OCI-LY3 (cell line): Measurements from ENCODE around the gene TBC1D32.

Experiments used
- H2AFZ ChIP-seq: fragments of 200-600, 300-600 bp; shearing (Covaris generic); 2 replicates; pipeline ENCODE4 v1.6.0; 2014; ENCODE audit warnings: antibody characterized with exemption, low read depth, low read length
- H3K27ac ChIP-seq: fragments of 200-600, 300-600 bp; sonication (generic); 2 replicates; pipeline ENCODE4 v1.5.1; 2014; ENCODE audit warnings: mild to moderate bottlenecking, low read length, moderate library complexity, mixed read lengths
- H3K27me3 ChIP-seq: fragments of 200-600, 300-600 bp; sonication (generic); 2 replicates; pipeline ENCODE4 v1.6.1; 2014; ENCODE audit warnings: low read depth, low read length, mixed read lengths
- H3K36me3 ChIP-seq: fragments of 200-600, 300-600 bp; sonication (generic); replicated peaks from 2 replicates; pipeline ENCODE3; 2014; ENCODE audit warnings: low read depth, low read length, mixed read lengths
- H3K4me1 ChIP-seq: fragments of 300-600, 200-600 bp; sonication (generic); 2 replicates; pipeline ENCODE4 v1.6.1; 2014; ENCODE audit warnings: low read length, mixed read lengths
- H3K4me2 ChIP-seq: fragments of 200-600, 300-600 bp; sonication (generic); 2 replicates; pipeline ENCODE4 v1.6.1; 2014; ENCODE audit warnings: low read length, mixed read lengths
- H3K4me3 ChIP-seq: fragments of 300-600, 200-600 bp; sonication (generic); 2 replicates; pipeline ENCODE4 v1.5.1; 2014; ENCODE audit warnings: antibody characterized with exemption, mild to moderate bottlenecking, low read length, moderate library complexity
- H3K79me2 ChIP-seq: fragments of 300-600, 200-600 bp; shearing (Covaris generic); 2 replicates; pipeline ENCODE4 v1.6.1; 2014; ENCODE audit warnings: mild to moderate bottlenecking, low read length, mixed read lengths
- H3K9ac ChIP-seq: fragments of 300-600, 200-600 bp; shearing (Covaris generic); 2 replicates; pipeline ENCODE4 v1.6.0; 2014; ENCODE audit warnings: mild to moderate bottlenecking, low read length, moderate library complexity
- H3K9me3 ChIP-seq: fragments of 200-600, 300-600 bp; shearing (Covaris generic); 2 replicates; pipeline ENCODE4 v1.6.1; 2014; ENCODE audit warnings: low read length, mixed read lengths; ENCODE audit not compliant: insufficient read depth
- H4K20me1 ChIP-seq: fragments of 200-600, 300-600 bp; sonication (generic); 2 replicates; pipeline ENCODE4 v1.6.1; 2016; ENCODE audit warnings: low read length, mixed read lengths; ENCODE audit not compliant: insufficient read depth
- EZH2phosphoT487 ChIP-seq: fragments of 200-600 bp; shearing (Covaris generic); IDR thresholded peaks from 2 replicates; pipeline ENCODE4 v1.6.1; 2018; ENCODE audit warnings: antibody characterized with exemption, mixed run types, low read depth
- TF ChIP-seq, protein P1 (sequence below): fragments of 200-600, 300-600 bp; sonication (generic); IDR thresholded peaks from 2 replicates; pipeline ENCODE4 v1.5.1; 2014; ENCODE audit warnings: antibody characterized with exemption, low read length, low read depth

Gene TBC1D32

DNA sequence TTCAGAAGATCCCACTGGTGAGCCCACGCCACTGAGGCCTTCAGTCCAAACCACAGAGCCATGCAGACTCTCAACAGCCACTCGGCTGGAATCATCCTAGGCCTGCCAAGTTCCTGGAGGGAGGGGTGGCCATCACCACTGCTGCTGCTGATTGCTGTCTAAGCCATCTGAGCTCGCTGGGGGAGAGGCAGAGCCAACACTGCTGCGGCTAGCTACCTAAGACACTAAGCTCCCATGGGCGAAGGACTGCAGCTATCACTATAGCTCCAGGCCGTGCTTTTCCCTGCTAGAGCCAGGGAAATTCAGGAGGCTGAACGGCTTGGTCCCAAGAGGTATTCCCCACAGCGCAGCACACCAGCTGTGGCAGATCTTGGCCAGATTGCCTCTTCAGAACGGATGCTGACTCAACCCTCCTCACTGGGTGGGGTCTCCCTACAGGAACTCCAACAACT is 73.6 kb downstream of the TBC1D32 start:
- TF ChIP-seq, protein P1, sequence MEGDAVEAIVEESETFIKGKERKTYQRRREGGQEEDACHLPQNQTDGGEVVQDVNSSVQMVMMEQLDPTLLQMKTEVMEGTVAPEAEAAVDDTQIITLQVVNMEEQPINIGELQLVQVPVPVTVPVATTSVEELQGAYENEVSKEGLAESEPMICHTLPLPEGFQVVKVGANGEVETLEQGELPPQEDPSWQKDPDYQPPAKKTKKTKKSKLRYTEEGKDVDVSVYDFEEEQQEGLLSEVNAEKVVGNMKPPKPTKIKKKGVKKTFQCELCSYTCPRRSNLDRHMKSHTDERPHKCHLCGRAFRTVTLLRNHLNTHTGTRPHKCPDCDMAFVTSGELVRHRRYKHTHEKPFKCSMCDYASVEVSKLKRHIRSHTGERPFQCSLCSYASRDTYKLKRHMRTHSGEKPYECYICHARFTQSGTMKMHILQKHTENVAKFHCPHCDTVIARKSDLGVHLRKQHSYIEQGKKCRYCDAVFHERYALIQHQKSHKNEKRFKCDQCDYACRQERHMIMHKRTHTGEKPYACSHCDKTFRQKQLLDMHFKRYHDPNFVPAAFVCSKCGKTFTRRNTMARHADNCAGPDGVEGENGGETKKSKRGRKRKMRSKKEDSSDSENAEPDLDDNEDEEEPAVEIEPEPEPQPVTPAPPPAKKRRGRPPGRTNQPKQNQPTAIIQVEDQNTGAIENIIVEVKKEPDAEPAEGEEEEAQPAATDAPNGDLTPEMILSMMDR: no peak
- TF ChIP-seq EZH2phosphoT487: no peak
- Histone ChIP-seq H4K20me1 (no peaks in the 10 kb centered on the region), H3K36me3 (no peaks in the 10 kb centered on the region), H3K9me3 (no peaks in the 10 kb centered on the region), H3K4me3 (no peak overlapping the region), H3K9ac (no peak overlapping the region), H3K79me2 (no peaks in the 10 kb centered on the region), H3K27ac (no peak overlapping the region), H2AFZ (no peak overlapping the region), H3K4me2 (no peak overlapping the region), H3K4me1 (no peaks in the 10 kb centered on the region), H3K27me3 (no peaks in the 10 kb centered on the region)

DNA sequence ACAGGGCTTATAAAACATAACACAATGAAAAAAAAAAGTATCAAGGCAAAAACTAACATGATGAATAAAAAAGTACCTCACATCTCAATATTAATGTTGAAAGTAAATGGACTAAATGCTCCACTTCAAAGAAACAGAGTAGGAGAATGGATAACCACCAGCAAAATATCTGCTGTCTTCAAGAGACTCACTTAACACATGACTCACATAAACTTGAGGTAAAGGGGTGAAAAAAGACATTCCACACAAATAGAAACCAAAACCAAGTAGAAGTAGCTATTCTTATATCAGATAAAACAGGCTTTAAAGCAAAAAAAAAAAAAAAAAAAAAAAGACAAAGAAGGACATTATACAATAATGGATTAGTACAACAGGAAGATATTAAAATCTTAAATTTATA is 86.9 kb downstream of the TBC1D32 start:
- no peak overlapping the region for H3K4me3 ChIP-seq
- no peak overlapping the region for H3K4me2 ChIP-seq
- no peak for TF ChIP-seq EZH2phosphoT487
- TF ChIP-seq, protein P1: no peak

DNA sequence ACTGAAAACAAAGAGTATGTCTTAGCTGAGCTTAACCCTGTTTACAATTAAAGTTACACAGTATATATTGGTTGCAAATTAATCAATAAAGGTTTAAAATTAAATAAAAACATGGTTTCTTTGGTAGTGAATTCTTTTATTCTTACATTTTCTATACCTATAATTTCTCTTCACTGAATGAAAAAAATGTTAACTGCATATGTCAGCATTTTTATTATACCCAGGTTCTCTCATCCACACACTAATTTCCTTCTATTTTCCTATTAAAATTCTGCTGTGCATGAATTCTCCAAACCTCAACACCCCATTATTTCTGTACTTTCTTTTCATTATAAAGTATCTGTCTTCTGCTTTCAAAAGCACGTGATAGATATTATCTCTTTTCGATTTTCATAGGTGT is 91.9 kb downstream of the TBC1D32 start:
- no peaks in the 10 kb centered on the region for H3K27me3 ChIP-seq
- no peaks in the 10 kb centered on the region for H3K36me3 ChIP-seq
- no peaks in the 10 kb centered on the region for H4K20me1 ChIP-seq
- TF ChIP-seq, protein P1: no peak
- H2AFZ ChIP-seq: no peak overlapping the region
- H3K4me3 ChIP-seq: no peak overlapping the region
- H3K9me3 ChIP-seq: no peaks in the 10 kb centered on the region
- no peak overlapping the region for H3K27ac ChIP-seq
- H3K4me1 ChIP-seq: no peaks in the 10 kb centered on the region
- no peak overlapping the region for H3K4me2 ChIP-seq
- no peaks in the 10 kb centered on the region for H3K79me2 ChIP-seq
- H3K9ac ChIP-seq: no peak overlapping the region

More for the DNA sequence above, 86.9 kb downstream of the TBC1D32 start:
- Histone ChIP-seq H3K27me3 (no peaks in the 10 kb centered on the region), H4K20me1 (no peaks in the 10 kb centered on the region), H3K4me1 (no peaks in the 10 kb centered on the region), H3K9ac (no peak overlapping the region), H3K9me3 (no peaks in the 10 kb centered on the region), H3K36me3 (no peaks in the 10 kb centered on the region), H2AFZ (no peak overlapping the region), H3K27ac (no peak overlapping the region), H3K79me2 (no peaks in the 10 kb centered on the region)

DNA sequence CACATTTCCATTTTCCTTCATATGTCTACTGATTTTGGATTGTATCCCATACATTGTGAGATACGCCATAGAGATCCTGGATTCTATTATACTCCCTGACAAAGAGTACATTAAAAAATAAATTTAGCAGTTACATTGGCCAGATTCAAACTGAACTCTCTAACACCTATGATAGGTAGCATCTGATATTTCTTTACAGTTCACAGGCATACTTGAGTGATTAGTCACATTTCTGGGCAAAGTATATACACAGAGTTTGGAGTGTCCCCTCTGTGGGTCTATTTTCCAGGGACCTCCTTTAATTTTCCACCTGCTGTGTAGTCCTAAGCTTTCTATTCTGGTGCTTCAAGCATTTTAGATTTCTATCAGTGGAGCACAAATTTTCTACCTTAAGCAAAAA is 96.4 kb downstream of the TBC1D32 start:
- H3K4me1 ChIP-seq: no peaks in the 10 kb centered on the region
- H3K9me3 ChIP-seq: no peaks in the 10 kb centered on the region
- H3K36me3 ChIP-seq: no peaks in the 10 kb centered on the region
- H3K9ac ChIP-seq: no peak overlapping the region
- no peak overlapping the region for H3K4me2 ChIP-seq
- TF ChIP-seq, protein P1: no peak
- no peak for TF ChIP-seq EZH2phosphoT487
- H2AFZ ChIP-seq: no peak overlapping the region
- no peaks in the 10 kb centered on the region for H3K27me3 ChIP-seq
- no peak overlapping the region for H3K4me3 ChIP-seq
- no peak overlapping the region for H3K27ac ChIP-seq
- no peaks in the 10 kb centered on the region for H4K20me1 ChIP-seq
- no peaks in the 10 kb centered on the region for H3K79me2 ChIP-seq
